Panc1 (cell line): ENCODE measurements around the gene OAS2.

ENCODE experiments used
- CTCF ChIP-seq: fragments of 450-650 bp; IDR thresholded peaks from 2 replicates; pipeline ENCODE4 v1.5.1; 2017; ENCODE audit warnings: mild to moderate bottlenecking
- POLR2AphosphoS5 ChIP-seq: IDR thresholded peaks from 2 replicates; pipeline ENCODE4 v1.6.1; 2012; ENCODE audit warnings: mild to moderate bottlenecking, low read depth, low read length, moderate library complexity
- SIN3A ChIP-seq: IDR thresholded peaks from 2 replicates; pipeline ENCODE4 v1.6.1; 2012; ENCODE audit warnings: low read depth, mild to moderate bottlenecking, low read length, moderate library complexity, borderline replicate concordance; ENCODE audit not compliant: insufficient read depth

GRCh38 chr12:112996501-112996900 lies 18.2 kb downstream of the OAS2 start:
- TF ChIP-seq CTCF (no peak), POLR2AphosphoS5 (no peak), SIN3A (no peak)
